ENCODE data around the gene PRND.

DNA sequence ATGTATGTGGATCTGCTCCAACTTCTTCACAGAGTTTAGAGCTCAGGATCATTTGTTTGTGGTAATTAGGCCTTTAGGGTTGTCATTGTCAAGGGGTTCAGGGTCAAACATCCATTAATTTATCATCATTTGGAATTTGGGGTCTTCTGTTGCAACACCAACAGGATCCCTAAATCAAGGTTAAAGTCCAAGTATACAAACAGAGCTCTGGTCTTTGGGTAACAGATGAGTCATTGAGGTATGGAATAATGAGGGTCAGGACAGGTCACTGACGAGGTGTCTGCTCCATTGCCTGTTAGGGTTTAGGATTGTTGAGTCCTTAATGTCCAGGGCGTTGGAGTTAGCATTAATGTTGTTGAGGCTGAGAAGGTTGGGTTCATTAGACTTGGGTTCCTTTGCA is 47.6 kb downstream of the PRND start:
- TF ChIP-seq, protein P1, sequence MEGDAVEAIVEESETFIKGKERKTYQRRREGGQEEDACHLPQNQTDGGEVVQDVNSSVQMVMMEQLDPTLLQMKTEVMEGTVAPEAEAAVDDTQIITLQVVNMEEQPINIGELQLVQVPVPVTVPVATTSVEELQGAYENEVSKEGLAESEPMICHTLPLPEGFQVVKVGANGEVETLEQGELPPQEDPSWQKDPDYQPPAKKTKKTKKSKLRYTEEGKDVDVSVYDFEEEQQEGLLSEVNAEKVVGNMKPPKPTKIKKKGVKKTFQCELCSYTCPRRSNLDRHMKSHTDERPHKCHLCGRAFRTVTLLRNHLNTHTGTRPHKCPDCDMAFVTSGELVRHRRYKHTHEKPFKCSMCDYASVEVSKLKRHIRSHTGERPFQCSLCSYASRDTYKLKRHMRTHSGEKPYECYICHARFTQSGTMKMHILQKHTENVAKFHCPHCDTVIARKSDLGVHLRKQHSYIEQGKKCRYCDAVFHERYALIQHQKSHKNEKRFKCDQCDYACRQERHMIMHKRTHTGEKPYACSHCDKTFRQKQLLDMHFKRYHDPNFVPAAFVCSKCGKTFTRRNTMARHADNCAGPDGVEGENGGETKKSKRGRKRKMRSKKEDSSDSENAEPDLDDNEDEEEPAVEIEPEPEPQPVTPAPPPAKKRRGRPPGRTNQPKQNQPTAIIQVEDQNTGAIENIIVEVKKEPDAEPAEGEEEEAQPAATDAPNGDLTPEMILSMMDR (IDR thresholded peaks at IDR 0.05), result no peak
- no peak for TF ChIP-seq POLR2A (IDR thresholded peaks at IDR 0.05)
